ENCODE results near the gene L3MBTL3.
"Not testable (repeated sequence)": the region's sequence is repeated elsewhere in the genome, so short reads cannot be mapped to it uniquely, and the experiment has no call there.

The L3MBTL3 gene

DNA sequence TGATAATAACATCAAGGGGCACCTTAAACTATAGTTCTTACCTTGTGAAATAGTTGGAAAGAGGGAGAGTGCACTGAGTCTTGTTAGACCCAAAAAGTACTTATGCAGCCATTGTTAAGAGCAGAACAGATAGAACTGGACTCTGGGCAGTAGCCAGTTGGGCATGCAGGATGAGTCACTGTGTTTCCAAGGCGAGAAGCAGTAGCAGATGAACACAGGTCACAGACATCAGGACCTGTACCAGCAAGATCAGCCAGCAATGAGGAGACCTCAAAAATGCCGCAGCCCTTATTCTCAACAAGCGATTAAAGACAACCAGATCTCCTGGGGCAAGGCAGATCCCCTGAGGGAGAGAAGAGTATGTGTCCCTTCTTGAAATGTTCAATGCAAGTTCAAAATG is 125.3 kb downstream of the L3MBTL3 start:
- no peak for DNase-seq

DNA sequence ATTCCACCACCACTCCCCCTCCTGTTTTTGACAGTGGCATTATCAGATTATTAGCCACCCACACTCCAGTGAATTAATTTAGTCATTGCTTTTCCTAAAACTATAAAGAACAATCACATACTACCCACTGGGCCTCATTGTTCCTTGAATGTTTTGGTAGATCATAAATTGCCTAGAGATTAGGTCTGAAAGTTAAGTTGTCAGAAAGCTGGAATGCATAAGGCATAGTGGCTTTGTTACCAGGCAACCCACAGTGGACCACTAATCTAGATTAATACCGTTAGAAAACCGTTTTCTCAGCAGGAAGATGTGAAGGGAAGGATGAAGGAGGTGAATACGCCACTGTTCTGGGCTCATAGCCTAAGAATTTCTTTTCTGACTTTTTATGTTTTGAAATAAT is 128.7 kb downstream of the L3MBTL3 start:
- DNase-seq = no peak

DNA sequence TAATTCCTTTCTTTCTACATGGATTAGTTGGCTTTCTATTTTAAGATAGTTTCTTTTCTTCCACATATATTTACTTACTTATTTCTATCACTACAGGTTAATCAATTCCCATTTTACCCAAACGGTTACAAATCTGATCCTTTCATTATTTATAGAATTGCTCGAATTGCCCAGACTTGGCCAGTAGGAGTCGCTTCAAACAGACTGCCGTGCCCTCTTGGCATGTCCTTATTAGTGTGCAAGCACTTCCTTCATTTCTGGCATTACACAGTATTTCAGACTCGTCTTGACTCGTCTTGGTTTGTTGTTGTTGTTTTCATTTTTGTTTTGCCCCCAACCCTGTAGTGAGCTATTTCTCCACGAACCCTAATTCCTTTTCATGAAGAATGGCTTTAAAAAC is 129.8 kb downstream of the L3MBTL3 start:
- peak; percentile 3 for DNase-seq

DNA sequence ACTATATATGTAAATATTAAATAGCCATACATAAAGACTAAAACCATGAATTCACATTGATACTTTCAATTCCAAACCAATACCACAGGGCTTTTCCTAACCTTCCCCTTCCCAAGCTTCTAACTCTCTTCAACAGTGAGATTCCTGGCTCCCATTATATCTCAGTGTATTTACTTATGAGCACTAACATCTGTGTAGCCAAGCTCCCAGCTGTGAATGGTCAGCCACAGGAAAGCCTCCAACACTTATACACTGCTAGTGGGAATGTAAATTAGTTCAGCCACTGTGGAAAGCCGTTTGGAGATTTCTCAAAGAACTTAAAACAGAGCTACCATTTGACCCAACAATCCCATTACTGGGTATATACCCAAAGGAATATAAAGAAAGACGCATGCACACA is 130.6 kb downstream of the L3MBTL3 start:
- DNase-seq = not testable (repeated sequence)

DNA sequence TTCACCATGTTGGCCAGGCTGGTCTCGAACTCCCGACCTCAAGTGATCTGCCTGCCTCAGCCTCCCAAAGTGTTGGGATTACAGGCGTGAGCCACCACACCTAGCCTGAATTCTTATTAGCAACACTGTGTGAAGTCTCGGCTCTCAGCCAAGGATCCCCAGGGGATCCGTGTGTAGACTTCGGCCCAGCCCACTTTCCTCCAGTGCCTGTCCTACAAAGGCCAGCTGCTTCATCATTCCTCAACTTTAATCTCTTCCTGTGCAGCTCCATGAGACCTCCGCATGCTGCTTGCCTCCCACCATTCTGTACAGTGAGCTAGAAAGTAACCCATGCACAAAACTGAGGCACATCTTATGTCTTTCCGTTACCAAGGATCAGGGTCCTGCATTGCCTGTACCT is 132.5 kb downstream of the L3MBTL3 start:
- no peak for DNase-seq

DNA sequence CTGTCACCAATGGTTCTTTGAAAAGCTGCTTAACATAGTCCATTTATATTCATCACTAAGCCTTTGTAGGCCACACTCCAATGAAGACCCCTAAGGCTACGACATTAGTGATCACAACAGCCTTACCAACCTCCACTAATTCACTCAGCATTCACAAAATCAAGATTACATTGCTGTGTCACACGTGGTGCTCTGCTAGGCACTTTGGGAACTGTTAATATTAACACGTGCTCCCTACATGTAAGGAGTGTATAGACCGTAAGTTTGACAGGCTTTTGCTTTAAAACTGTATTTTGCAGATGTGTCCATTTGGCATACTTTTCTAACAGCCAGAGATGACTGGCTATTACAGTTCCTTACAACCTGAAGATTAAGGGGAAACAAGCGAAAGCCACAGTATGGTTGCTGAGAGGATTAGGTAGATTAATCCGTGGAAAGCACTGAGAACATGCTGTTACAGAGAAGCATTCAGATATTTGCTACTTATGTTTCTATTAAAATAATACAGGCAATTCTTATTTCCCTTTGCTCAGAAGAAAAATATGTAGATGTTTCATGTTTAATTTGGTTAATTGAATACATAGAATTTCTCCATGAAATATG is 134.6 kb downstream of the L3MBTL3 start:
- no peak for DNase-seq

DNA sequence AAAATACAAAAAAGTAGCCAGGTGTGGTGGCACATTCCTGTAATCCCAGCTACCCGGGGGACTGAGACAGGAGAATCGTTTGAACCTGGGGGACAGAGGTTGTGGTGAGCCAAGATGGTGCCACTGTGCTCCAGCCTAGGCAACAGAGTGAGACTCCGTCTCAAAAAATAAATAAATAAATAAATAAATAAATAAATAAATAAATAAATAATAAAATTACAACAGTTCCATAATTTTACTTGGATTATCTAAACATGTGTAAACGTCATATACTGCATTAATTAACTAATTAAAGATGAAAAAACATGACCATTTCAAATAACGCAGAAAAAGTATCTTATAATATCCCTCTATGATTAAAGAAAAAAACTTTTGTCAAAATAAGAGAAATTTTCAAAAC is 138.5 kb downstream of the L3MBTL3 start:
- DNase-seq = no peak

DNA sequence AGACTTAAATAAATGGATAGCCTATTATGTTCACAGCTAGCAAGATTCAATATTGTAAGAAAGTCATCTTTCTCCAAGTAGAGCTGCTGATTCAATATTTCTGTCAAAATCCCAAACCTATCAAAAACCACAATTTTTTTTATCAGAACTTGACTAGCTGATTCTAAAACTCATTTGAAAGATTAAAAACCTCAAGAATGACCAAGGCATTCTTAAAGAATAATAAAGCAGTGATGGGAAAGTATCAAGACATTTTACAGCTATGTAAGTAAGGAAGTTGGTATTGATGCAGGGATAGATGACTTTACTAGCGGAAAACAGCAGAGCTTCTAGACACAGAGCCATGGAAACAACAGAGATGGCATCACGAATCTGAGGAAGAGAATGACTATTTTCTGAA is 139.7 kb downstream of the L3MBTL3 start:
- DNase-seq = no peak

DNA sequence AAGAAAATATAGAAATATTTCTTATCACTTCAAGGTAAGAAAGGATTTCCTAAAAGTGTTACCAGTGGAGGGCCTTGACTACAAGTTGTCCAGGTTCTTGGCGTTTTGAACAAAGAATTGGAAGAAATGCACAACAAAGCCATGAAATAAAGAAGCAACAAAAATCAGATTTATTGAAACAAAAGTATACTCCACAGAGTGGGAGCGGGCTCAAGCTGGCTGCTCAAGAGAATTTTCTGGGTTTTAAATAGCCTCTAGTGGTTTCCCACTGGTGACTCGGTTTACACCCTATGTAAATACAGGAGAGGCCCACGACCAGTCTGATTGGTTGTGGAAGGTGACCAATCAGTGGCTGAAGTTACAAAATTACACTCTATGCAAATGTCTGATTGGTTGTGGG is 140.2 kb downstream of the L3MBTL3 start:
- no peak for DNase-seq

DNA sequence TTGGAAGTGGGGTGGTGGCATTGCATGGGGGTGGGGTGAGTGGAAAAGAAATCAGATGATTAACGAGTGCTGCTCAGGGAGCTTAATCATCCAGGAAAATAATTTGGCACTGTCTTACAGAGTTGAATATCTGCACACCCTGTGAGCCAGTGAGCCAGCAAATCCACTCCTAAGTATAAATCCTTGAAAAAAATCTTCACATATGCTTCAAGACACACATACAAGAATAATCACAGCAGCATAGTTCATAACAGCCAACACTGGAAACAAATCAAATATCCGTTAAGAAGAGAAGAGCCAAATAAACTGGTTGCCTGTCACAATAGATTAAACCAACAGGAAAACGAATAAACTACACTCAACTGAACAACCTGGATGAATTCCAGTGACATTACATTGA is 141.6 kb downstream of the L3MBTL3 start:
- no peak for DNase-seq

DNA sequence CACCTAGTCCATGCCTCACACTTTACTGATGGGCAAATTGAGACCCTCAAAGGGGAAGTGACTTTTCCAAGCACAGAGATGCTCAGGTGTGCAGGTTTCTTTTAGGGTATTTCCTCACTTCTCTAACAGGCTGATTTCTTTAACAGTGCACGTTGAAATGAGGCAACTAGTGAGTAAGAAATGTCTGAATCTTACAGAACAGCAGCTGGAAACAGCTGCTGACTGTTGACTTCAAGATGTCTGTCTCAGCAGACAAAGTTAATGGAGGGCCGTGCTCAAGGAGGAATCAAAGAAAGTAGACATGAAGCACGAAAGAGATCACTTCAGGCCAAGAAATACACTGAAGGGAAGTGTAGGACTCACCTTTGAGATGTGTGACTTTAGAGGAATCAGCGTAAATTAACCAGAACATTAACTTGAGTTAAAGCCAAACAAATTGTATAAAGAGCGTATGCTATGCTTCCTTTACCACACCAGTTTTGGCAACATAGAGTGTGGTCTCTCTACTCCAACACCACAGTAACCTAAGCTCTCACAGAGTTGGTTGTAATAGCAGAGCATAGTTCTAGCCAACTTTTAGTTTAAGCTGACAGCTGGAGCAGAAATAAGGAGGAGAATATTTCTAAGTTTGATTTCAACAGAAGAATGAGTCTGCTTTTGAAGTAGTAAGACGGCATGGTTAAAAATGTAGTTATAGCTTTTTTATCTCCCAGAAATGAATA is 143.5 kb downstream of the L3MBTL3 start:
- DNase-seq = no peak

DNA sequence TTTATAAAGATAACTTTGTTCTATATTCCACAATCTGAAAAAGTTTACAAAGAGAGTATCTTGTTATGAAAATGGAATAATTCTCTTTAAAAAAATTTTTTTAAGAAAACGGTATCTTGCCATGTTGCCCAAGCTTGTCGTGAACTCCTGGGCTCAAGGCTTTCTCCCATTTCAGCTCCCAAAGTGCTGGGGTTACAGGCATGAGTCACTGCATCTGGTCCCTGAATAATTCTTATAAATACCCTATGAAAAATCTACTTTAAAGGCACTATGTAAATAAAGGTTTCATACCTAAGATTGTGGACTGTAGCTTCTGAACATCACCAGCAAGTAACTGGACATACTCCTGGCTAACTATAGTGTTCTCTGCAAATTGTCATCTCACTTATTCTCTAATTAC is 144.0 kb downstream of the L3MBTL3 start:
- no peak for DNase-seq

DNA sequence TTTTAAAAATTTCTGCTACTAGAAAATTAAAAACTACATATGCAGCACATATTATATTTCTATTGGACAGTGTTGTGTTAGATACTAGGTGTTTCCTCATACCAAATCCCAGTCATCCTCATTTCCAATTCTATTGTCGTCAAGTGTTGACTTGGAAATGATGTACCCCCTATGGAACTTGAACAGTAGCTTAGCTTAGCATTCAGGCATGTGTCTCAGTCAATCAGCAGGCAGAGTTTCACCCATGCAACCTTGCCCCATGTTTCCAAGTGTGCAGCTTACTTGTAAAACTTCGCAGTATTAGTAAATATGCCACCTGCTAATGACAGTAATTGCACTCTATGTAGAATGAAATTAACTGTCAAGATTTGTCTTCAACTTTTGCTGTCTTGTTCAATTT is 144.9 kb downstream of the L3MBTL3 start:
- no peak for DNase-seq

DNA sequence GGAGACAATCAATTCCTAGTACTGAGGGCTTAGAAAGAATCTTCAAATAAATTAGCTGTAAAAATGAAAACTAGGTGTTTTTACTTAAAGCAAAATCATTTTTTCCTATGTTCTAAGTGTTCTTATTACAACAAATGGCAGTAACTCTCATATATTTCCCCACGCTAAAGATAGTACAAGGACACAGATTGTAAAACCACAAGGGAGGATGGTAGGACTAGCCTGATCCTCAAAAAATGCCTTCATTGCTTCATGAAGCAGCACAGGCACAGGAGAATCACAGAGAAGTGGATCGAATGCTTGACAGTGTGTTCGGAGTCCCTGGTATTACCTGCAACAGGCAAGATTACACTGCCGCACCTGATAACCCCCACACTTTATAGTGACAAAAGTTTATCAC is 145.9 kb downstream of the L3MBTL3 start:
- no peak for DNase-seq

DNA sequence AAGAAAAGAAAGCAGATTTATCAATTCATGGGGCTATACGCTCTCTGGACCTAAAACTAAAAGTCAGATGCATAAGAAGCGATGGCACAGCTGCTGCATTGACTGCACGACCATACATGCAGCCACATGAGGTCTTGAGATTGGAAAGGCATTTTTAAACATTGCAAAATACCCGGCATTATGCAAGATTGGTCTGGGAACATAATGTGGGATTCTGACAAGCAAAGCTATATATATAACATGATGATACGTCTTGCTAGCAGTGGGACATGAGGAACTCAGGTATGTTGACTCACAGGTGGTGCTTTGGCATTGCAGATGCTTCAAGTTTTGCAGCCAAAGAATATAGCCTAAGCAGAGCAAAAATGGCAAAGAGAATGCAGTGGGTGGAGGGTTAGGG is 149.3 kb downstream of the L3MBTL3 start:
- no peak for DNase-seq

DNA sequence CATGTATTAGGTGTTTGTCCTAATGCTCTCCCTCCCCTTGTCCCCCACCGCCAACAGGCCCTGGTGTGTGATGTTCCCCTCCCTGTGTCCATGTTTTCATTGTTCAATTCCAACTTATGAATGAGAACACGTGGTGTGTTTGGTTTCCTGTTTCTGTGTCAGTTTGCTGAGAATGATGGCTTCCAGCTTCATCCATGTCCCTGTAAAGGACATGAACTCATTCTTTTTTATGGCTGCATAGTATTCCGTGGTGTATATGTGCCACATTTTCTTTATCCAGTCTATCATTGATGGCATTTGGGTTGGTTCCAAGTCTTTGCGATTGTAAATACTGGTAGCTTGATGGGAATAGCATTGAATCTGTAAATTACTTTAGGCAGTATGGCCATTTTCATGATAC is 151.8 kb downstream of the L3MBTL3 start:
- not testable (repeated sequence) for DNase-seq

DNA sequence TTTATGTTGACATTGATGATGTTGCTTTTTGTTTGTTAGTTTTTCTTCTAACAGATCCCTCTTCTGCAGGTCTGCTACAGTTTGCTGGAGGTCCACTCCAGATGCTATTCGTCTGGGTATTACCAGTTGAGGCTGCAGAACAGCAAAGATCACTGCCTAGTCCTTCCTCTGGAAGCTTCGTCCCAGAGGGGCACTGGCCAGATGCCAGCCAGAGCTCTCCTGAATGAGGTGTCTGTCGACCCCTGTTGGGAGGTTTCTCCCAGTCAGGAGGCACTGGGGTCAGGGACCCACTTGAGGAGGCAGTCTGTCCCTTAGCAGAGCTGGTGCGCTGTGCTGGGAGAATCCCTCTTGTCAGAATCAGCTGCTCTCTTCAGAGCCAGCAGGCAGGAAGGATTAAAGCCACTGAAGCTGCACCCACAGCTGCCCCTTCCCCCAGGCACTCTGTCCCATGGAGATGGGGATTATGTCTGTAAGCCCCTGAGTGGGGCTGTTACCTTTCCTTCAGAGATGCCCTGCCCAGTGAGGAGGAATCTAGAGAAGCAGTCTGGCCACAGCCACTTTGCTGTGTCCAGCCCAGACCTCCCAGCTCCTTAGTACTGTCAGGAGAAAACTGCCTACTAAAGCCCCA is 155.1 kb downstream of the L3MBTL3 start:
- DNase-seq = not testable (repeated sequence)

DNA sequence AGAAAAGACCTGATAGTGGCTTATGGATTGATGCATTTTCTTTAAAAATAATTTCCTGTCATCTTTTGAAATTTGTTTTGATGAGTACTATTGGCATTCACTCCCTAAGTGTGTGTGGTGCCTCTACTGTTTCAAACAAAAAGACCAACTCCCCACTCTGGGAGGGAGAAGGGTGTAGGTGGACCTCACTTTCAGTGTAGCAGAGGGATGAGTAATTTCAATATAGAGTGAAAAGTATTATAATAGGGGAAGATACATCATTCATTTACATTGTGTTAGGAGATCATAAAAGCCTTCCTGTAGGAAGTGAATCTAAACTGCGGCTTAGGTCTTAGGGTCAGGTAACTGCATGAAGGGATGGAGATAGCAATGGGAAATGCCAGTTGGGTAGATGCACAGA is 158.0 kb downstream of the L3MBTL3 start:
- DNase-seq = no peak

DNA sequence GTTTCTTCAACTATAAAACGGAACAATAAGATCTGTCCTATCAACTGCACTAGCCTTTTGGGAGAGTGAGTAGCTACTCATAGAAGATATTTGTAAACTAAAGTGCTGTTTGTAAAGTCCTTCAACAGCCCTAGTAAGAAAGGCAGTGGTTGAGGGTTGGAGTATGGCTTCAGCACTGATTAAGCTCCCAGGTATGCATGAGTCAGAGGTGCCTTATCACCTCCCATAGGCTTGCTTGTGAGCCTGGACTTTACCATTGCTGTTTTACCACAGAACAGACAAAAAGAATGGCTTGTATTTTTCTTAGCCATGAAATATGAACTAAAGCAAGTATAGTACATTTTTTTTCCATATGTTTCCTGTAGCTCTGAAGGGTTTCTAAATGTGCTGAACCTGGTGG is 160.3 kb downstream of the L3MBTL3 start:
- DNase-seq = no peak

DNA sequence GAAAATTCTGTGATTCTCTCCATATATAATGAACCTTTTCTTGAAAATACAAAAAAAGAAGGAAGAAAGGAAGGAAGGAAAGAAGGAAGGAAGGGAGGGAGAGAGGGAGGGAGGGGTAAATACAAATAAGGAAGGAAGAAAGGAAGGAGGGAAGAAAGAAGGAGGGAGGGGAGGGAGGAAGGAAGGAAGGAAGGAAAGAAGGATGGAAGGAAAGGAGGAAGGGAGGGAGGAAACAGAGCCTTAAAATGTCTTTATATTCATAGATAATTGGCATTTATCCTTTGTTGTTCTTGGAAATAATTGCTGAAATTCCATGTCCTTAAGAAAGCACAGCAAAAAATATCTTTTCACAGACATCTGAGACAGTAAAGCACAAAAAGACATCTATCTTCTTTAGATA is 164.1 kb downstream of the L3MBTL3 start:
- no peak for DNase-seq

DNA sequence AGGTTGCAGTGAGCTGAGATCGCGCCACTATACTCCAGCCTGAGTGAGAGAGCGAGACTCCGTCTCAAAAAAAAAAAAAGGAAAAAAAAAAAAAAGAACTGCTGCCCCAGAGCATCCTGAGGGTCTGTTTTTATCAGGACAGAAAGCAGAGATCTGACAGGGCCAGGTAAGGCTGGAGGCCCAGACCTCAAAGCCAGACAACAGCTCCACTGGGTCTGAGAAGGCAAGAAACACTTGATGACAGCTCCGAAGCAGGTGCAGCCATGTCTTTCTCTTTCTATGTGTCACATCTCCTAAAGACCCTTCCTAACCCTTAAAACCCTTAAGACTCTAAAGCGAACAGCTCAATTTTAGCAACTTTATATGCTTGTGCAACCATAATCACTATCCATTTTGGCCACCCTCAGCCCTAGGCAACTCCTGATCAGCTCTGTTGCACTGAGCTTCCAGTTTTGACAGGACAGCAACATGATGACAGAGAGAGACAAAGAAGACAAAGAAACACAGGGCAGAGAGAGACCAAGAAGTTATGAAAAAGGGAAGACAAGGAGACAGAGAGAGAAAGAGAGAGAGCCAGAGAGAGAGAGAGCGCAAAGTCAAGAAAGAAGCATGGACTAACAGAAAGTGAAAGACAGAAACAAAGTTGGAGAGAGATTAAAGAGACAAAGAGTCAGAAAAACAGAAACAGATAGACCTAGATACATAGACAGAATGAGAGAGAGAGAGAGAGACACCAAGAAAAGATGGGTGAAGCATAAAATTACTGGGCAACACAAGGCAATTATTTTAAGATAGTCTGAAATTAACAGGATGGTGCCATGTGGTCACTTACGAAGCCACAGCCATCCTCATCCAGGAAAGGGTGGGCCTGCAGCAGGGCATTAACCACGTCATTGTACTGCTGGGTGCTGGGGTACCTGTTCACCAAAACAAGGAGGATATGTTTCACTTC is 165.2 kb downstream of the L3MBTL3 start:
- no peak for DNase-seq

DNA sequence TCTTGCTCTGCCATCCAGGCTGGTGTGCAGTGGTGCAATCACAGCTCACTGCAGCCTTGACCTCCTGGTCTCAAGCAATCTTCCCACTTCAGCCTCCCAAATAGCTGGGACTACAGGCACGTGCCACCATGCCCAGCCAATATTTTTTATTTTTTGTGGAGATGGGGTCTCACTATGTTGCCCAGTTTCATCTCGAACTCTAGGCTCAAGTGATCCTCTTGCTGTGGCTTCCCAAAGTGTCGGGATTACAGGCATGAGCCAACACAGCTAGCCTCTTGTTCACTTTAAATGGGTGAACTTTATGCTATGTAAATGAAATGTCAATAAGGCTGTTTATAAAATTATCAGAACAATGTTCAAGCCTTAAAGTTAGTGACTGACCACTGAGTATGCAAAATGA is 167.3 kb downstream of the L3MBTL3 start:
- DNase-seq = no peak

All from suppressor macrophage treated with lipopolysaccharide for 4 hours (primary cell).